Ishikawa (cell line): Measurements from ENCODE around the gene TMEM11.

Experiments used
- CEBPB ChIP-seq: IDR thresholded peaks from 2 replicates; pipeline ENCODE4 v1.6.1; 2012
- CREB1 ChIP-seq: IDR thresholded peaks from 2 replicates; pipeline ENCODE4 v1.6.1; 2012; ENCODE audit warnings: low read depth
- EGR1 ChIP-seq: IDR thresholded peaks from 2 replicates; pipeline ENCODE4 v1.6.1; 2012
- FOXM1 ChIP-seq: IDR thresholded peaks from 2 replicates; pipeline ENCODE4 v1.6.1; 2012; ENCODE audit warnings: low read depth, borderline replicate concordance
- RAD21 ChIP-seq: IDR thresholded peaks from 2 replicates; pipeline ENCODE4 v1.6.1; 2012; ENCODE audit warnings: low read depth
- TF ChIP-seq, protein P1 (sequence below): IDR thresholded peaks from 2 replicates; pipeline ENCODE4 v1.6.1; 2012
- TF ChIP-seq, protein P2 (sequence below): IDR thresholded peaks from 2 replicates; pipeline ENCODE4 v1.6.1; 2012

DNA sequence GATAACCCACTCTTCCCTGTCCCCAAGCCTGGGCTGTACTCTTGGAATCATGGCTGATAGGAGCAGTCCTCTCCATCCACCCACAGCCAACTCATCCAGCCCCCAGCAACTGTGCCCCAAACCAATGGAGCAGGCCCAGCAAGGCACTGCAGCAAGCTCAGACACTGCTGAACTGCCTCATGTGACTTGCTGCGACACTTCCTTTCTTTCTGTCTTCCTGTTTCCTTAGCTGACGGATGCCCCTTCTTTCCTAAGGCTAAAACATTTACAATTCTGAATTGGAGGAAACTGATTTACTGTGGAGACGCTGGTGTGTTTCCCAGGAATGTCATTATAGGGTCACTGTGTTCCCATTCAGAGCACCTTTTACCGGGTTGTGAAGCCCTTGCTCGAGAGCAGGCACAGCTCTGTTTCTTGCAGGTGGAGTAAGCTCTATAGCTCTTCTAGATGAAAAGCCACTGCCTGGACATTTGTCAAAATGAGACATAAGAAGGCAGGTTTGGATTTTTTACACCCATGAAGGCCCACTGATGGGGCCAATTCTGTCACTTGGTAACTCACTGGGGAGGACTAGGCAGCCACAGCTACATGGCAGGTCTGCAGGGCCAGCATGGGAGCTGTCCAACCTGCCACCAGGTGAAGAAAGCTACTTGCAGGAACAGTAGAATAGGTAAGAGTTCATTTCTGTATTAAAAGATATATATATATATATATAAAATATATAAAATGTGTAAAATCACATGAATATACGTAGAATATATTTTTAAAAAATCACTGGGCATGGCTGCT, 27.4 kb downstream of the TMEM11 start:
- TF ChIP-seq RAD21 (no peak), CEBPB (no peak), FOXM1 (no peak), EGR1 (no peak), CREB1 (no peak)
- TF ChIP-seq, protein P1, sequence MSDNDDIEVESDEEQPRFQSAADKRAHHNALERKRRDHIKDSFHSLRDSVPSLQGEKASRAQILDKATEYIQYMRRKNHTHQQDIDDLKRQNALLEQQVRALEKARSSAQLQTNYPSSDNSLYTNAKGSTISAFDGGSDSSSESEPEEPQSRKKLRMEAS: no peak
- TF ChIP-seq, protein P2, sequence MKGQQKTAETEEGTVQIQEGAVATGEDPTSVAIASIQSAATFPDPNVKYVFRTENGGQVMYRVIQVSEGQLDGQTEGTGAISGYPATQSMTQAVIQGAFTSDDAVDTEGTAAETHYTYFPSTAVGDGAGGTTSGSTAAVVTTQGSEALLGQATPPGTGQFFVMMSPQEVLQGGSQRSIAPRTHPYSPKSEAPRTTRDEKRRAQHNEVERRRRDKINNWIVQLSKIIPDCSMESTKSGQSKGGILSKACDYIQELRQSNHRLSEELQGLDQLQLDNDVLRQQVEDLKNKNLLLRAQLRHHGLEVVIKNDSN: no peak
